T-helper 2 cell (primary cell): ENCODE measurements around the gene UIMC1.

Experiments
- DNase-seq, 5 experiments: peaks; one replicate each; pipeline versions ENCODE4 v3.0.0 to v3.0.0-alpha.2; 2012 to 2022

The UIMC1 gene

GRCh38 chr5:176868126-176868525, 138.5 kb downstream of the UIMC1 start:
- DNase-seq, result no peak

DNA sequence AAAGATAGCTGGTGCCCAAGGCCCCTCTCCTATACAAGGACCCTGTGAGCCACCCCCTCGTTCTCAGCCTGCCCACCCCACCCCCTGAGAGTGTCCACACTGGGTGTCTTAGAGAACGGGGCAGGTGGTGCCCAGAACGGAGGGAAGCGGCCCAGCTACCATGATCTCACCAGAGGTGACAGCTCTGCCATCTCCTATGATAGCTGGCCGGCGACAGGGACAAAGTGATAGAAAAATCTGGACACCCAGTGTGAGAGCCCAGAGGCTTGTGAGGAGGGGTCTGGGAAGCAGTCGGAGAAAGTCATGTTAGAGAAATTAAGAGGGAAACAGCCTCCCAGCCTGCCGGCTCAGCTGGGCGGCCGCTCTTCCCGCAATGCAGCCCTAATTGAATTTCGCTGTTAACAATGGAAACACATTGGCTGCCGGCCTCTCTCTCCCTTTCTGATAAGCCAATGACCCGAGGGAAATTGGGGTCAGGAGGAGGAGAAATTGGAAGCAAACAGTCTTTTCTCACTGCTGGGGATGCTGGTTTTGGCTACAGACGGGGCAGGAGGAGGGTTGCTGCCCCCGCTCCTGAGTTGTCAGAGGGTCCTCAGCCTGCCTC, 139.8 kb downstream of the UIMC1 start:
- DNase-seq, result no peak

GRCh38 chr5:176865964-176866363, 140.6 kb downstream of the UIMC1 start:
- DNase-seq, result no peak

GRCh38 chr5:176864755-176865154, 141.8 kb downstream of the UIMC1 start:
- no peak for DNase-seq

GRCh38 chr5:176863765-176864098, 142.8 kb downstream of the UIMC1 start:
- no peak for DNase-seq

GRCh38 chr5:176863041-176863764, 143.4 kb downstream of the UIMC1 start:
- DNase-seq, result no peak

- DNase-seq, result no peak
These were observed 144.1 kb downstream of the UIMC1 start for GRCh38 chr5:176862330-176862995.

DNA sequence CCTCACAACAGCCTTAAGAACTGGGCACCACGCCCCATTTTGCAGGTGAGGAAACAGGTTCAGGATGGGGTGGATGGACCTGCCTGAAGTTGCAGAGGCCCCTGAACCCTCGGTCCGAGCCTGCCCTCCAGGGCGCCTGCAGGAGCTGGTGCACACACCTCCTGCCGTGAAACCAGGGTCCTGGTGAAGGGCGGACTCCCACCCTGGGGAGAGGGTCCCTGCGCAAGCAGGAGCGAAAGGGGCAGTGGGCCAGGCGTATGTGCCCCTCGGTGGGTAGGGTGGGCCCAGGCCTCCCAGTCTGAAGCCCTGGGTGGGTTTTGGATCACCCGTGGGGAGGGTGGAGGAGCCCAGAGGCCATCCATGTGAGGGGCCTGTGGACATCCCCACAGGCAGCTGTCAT, 145.3 kb downstream of the UIMC1 start:
- DNase-seq, result no peak

DNA sequence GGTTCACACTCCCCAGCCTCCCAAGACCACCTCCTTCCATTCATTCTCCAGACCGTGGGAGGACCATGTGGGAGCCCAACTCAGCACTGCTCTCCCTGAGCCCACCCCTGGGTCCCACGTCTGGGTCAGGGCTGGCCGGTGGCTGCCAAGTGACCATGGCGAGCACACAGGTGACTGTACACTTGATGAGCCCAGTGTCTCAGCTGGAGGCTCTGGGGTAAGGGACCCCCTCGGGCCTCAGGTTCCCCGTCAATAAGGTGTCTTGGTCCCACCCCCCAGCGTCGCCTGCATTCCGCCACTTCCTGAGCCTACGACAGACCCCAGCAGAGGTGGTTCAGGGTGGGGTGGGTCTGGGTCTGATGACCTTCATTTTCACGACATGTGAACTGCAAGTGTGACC, 146.2 kb downstream of the UIMC1 start:
- no peak for DNase-seq

- no peak for DNase-seq
These were observed 146.7 kb downstream of the UIMC1 start for GRCh38 chr5:176859916-176860315.

DNA sequence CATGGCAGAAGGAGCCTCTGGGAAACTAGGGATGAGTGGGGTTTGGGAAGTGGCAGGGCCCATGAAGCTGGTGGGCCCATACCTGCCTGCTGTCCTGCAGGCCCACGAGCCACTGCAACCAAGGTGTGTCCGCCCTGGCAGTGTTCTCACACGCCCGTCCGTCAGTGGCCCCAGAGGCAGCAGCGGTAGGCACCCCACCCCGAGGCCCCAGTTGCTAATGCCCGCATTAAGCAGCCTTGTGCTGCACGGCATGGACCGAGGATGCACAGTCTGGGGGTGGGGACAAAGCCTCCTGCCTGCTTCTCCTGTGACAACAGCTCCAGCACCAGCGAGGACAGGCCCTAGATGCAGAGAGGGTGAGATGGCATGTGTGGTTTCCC, 148.7 kb downstream of the UIMC1 start:
- no peak for DNase-seq

DNA sequence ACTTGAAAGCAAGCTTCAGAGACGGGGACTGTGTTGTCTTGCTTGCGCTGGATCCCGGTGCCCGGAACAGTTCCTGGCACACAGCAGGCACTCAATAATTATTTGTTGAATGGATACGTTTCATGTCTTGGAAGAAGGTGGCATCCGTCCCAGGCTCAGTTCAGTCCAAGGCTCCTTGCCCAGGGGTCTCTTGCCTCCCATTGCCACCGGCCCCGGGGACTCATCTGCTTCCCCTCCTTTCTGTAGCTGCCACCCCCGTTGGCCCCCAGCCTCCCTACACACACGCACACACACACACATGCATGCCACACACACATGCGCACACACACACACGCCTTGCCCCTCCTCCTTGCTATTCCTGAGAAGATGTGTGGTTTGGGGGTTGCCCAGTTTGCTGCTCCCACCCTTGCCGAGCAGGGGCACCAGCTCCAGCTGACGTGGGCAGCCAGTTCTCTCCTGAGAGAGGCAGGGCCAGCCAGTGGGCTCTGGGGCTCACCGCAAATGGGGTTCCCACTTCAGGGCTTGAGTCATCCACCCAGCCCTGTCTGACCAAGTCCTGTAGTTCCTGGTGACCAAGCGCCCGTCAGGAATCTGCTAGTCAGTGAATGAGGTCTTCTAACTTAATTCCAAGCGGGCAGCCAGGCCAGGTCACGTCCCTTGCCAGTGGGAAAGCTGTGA, 149.2 kb downstream of the UIMC1 start:
- DNase-seq, result no peak

DNA sequence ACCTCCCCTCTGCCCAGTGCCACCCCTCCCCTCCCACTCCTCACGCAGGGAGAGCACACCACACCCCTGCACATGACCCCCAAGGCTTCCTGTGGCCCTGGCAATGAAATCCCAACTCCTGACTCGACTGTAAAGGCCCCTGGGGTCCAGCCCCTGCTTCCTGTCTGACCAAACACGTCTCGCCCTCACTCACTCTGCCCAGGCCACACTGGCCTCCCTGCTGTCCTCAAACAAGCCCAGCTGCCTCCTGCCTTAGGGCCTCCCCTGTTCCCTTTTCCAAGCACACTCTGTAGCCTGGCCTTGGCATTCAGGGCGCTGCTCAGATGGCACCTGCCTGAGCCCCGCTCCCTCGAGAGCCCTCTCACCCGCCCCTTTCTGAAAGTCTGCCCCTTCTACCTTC, 149.8 kb downstream of the UIMC1 start:
- no peak for DNase-seq

GRCh38 chr5:176855598-176855997, 151.0 kb downstream of the UIMC1 start:
- DNase-seq, result no peak
